Epithelial cell of esophagus (primary cell): ENCODE results near the gene SPINT3.

Experiments
- DNase-seq: peaks from one replicate; pipeline ENCODE4 v3.0.0; 2010; ENCODE audit warnings: low read depth
- H3K4me3 ChIP-seq: 2 replicates; pipeline ENCODE4 v1.5.1; 2011; ENCODE audit warnings: mild to moderate bottlenecking, low read length, control low read depth
- CTCF ChIP-seq: IDR thresholded peaks from 2 replicates; pipeline ENCODE4 v1.5.1; 2011; ENCODE audit warnings: low read depth, mild to moderate bottlenecking, low read length, control low read depth, inconsistent platforms; ENCODE audit not compliant: insufficient read depth; ENCODE audit errors: missing control alignments

The SPINT3 gene

GRCh38 chr20:45515147-45515913, at the start of gene SPINT3:
TSS of gene SPINT3 (minus strand) at chr20:45515622. CDS start at chr20:45515608, 14 bp downstream.
- no peak for TF ChIP-seq CTCF
- no peak for DNase-seq
- no peak within 1 kb of the TSS for H3K4me3 ChIP-seq

- H3K4me3 ChIP-seq: no peak overlapping the region
- TF ChIP-seq CTCF: no peak
- DNase-seq: no peak
These were observed 49.4 kb upstream of the SPINT3 start for GRCh38 chr20:45564760-45565276.

GRCh38 chr20:45555198-45555597, 39.8 kb upstream of the SPINT3 start:
- H3K4me3 ChIP-seq: no peak overlapping the region
- no peak for TF ChIP-seq CTCF
- DNase-seq: no peak

GRCh38 chr20:45552456-45552855, 37.0 kb upstream of the SPINT3 start:
- no peak for TF ChIP-seq CTCF
- DNase-seq: no peak
- no peak overlapping the region for H3K4me3 ChIP-seq

GRCh38 chr20:45550765-45551164, 35.3 kb upstream of the SPINT3 start:
- no peak overlapping the region for H3K4me3 ChIP-seq
- TF ChIP-seq CTCF: no peak
- no peak for DNase-seq

DNA sequence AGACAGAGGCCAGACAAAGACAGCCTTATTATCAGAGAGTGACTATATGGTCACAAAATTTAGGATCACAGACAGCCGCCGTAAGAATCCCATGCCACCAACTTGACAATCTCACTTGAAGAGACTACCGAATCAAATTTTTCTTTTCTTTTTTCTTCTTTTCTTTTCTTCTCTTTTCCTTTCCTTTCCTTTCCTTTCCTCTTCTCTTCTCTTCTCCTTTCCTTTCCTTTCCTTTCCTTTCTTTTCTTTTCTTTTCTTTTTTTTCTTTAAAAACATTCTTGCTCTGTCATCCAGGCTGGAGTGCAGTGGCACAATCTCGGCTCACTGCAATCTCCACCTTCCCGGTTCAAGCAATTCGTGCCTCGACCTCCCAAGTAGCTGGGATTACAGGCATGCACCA, 33.0 kb upstream of the SPINT3 start:
- no peak overlapping the region for H3K4me3 ChIP-seq
- DNase-seq: no peak
- TF ChIP-seq CTCF: no peak
